HG02642 (cell line): Measurements from ENCODE around the gene UBASH3A.
"Not testable (repeated sequence)": the region's sequence is repeated elsewhere in the genome, so short reads cannot be mapped to it uniquely, and the experiment has no call there.

Experiments used
- ATAC-seq: cut with Tn5 transposase; IDR thresholded peaks from one replicate; pipeline ENCODE4 v1.9.1; 2021; ENCODE audit warnings: mild to moderate bottlenecking; ENCODE audit not compliant: unreplicated experiment, poor library complexity

The UBASH3A gene

DNA sequence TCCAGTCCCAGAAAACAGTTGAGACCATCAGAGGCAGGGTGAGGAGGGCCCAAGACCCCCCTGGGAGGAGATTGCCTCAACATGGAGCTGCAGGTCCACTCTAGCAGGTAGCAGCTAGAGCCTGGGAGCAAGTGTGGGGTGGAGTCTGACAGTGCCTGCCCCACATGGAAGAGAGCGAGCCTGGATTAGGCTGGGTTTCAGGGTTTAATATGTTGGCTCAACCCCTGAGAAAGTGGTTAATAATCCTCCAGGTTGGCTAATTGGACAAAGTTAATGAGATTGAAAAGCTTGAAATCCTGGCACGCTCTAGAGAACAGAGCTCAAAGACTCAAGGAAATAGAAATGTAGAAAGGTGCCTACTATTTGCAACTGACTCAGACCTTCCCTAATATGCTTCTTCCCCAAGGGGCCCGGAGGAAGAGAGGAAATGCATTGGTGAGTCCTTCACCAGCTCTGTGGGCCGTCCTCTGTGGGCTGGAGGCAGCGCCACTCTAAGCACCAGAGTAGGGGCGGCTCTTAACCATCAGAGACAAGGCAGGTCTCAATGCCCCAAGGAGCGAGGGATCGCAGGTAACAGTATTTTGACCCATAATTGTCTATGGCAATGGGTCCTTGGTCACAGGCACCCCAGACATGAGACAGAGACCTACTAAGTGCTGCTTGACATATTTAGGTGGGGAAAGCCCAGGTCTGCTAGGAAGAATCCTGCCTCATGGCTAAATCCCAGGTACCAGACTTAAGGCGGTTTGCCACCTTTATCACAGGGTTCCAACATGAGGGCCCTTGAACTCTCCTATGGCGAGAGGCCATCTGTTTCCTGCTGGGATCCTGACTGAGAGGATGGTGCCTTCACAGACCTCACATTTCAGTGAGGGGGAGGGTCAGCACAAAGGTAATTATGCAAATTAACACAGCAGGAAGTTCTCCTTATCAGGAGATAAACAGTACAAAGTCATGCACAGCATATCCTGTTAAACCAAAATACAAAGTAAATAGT is 58.5 kb downstream of the UBASH3A start:
- no peak for ATAC-seq

GRCh38 chr21:42463861-42464515 is 60.3 kb downstream of the UBASH3A start:
- no peak for ATAC-seq

DNA sequence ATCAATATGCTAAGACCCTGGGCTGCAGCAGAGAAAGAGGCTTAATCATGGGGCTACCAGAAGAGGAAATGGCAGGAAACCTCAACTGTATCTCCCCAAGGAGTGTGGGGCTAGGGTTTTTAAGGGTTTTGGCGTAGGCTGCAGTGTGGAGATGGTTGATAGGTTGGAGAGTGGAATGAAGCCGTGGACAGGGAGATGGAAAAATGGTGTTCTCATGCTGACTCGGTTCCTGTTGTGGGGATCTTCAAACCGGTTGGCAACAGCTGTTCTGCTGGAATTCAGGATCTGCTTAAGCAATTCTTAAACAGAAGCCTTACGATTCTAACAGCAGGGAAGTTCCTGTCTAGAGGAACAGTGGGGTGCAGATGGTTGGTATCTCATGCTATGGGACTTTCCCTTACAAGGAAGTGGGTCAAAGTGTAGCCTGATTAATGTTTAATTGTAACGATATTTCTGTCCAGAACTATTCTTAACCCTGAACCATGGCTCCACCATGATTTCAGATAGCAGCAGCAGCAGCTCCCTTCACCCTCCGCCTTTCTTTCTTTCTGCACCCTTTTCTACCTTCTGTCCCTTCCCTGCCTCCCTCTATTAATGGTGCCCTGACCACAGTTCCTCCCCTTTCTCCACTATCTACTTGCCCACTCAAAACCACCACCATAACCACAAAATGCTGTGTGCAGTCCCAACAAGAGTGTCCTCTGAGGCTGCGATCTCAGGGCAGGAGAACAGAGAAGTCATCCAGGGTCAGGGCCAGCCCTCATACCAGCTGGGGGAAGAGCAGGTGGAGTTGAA is 61.5 kb downstream of the UBASH3A start:
- peak; percentile 26 for ATAC-seq

GRCh38 chr21:42465803-42466127 is 62.1 kb downstream of the UBASH3A start:
- no peak for ATAC-seq

GRCh38 chr21:42466700-42467099 is 63.0 kb downstream of the UBASH3A start:
- ATAC-seq, result no peak

- no peak for ATAC-seq
These were observed 63.7 kb downstream of the UBASH3A start for GRCh38 chr21:42467140-42467983.

- no peak for ATAC-seq
These were observed 64.9 kb downstream of the UBASH3A start for GRCh38 chr21:42468491-42469131.

- peak; percentile 43 for ATAC-seq
These were observed 65.6 kb downstream of the UBASH3A start for GRCh38 chr21:42469272-42469671.

- ATAC-seq, result not testable (repeated sequence)
These were observed 66.0 kb downstream of the UBASH3A start for GRCh38 chr21:42469726-42470125.

DNA sequence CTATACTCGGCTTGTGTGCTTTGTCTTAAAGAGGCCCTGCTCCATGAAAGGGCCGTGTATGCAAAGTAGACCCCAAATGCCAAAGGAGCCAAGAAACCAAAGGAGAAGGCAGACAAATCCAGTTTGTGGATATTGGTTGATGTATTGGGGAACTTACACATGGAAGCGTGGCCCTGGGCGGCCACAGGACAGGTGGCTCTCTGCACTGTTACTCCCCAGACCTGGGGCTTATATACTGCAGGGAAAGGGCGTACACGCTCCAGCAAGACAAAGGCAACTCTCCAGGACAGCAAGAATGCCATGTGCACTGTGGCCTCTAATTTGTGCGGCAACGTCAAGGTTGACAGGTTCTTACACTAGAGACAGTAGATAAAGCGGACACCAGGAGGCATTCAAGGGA is 67.5 kb downstream of the UBASH3A start:
- ATAC-seq, result no peak

DNA sequence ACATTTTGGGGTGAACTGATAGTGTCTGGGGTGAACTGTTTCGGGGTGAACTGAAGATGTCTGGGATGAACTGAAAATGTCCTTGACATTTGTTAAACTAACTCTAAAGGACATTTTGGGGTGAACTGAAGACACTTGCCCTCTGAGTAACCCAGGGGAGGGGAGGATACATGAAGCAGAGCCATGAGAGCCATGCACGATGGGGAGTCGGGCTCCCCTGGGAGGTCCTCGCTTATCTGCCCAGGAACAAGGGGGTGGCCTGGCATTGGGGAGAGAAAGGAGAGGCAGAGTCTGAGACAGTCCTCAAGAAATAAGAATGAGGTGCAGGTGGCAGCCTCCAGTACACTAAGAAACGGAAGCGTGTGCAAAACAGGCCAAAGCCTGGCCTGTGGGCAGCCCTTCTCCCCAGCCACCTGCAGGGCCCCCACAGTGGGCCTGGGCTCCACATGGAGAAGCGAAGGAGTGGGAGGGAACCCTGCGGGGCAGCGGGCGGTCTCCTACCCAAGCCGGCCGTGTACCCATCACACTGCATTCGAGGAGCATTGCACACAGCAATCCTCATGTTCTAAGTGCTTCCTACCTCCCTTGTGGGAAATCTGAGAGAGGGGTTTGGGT is 68.1 kb downstream of the UBASH3A start:
- no peak for ATAC-seq

- ATAC-seq, result no peak
These were observed 68.8 kb downstream of the UBASH3A start for GRCh38 chr21:42472521-42472920.

DNA sequence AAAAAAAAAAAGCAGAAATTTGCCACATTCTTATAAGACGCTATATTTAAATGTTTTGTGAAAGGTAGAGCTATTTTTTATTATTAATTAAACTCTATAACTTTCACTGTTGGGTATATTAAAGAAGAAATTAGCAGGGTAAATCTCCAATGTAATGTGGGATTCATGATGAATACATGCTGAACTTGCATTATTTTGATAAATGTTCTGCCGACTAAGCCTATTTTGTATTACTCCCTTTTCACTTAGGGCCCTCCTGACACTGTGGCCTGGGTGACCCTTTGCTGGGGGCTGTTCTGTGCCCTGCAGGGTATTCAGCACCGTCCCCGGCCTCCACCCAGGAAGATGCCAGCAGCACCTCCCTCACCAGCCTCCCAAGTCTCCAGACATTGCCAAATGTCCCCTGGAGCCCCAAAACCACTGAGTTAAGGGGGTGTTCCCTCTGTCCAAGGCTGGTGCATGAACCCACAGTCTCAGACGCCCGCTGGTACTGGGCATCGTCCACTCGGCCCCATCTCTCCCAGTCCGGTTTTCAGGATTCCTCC is 69.9 kb downstream of the UBASH3A start:
- no peak for ATAC-seq

DNA sequence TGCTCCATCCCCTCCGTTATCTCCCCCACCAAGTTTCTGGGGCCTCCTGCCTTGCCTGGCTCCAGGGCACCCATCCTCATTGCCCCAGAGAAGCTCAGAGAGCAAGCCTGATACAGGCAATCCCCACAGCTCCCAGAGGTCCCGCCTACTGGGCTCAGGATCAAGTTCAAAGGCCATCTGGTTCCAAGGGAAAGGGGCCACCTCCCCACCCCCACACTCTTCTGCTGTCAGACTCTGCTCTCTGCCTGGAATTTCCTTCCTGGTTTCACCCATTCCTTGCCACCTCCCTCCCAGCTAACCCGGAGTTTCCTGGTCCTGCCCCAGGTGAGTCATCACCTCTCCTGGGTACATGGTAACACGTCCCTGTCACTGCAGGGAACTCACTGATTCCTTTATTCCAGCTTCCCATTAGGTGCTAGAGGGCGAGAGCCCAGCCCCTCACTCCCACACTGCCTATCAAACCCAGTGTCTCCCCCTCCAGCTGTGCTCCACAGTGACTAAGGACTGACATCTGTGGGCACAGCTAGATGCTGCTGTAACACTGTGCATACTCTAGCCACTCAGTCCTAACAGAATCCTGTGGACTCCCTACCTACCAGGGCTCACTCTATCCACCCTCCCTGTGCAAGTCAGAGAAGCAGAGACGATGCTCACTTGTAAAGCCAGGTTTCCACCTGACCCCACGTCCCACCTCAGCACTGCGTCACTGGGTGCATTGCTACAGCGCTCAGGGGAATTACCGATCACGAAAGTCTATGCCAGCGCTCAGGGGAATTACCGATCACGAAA is 70.5 kb downstream of the UBASH3A start:
- no peak for ATAC-seq

DNA sequence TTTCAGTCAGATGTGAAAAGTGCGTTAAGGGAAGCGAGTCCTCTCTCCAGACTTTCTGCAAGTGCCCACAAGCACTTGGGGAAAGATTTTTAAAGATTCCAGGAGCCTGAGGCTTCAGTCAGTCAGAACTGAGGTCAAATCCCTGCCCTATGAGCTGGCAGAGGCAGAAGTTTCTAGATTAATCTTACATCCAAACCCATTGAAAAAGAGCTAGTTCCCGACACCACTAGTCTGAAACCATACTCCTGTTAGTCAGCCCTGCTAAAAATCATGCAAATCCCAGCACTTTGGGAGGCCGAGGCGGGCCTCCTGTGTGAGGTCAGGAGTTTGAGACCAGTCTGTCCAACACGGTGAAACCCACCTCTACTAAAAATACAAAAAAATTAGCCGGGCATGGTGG is 71.3 kb downstream of the UBASH3A start:
- ATAC-seq, result no peak

DNA sequence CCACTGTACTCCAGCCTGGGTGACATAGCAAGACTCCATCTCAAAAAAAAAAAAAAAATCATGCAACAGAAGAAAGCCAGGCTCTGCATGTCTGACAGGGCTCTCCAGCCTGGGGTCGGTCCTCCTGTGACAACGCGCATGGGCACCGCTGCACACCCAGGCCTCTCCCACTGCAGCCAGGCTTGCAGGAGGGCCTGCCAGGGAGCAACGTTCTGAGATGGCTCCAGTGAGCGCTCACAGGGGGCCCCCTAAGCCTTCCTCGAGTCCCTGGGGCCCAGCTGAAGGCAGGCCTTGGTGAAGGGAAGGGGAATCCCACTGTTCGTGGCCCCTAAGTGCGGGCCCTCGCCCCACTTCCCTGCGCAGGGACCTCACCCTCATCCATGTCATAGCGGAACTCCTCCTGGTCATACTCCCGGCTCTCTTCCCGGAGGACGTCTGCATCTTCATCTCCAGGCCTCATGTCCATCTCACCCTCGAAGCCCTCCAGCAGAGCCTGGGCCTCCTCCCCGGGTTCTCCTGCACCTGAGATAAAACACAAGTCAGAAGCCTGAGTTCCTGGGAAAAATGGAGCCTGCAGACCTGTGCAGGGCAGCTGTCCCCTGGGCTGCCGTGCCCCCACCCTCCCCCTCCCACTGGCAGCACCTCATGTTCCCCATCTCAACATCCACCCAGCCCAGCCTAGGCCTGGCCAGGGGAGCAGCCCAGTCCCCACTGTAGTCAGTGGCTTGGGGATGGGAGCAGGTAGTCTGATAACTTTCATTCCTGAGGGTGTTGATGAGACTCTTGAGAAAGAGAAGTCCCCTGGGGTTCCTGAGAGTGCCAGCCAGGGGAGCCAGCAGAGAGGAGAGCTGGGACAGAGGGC is 72.1 kb downstream of the UBASH3A start:
- ATAC-seq, result no peak
